GM06990 (cell line): ENCODE data around the gene DGKI.

Experiments used
- DNase-seq: peaks from one replicate; pipeline ENCODE4 v3.0.0-alpha.2; 2011; ENCODE audit not compliant: insufficient read length; ENCODE audit errors: extremely low read depth
- H3K27me3 ChIP-seq: replicated peaks from 2 replicates; pipeline ENCODE4 v1.6.0; 2011; ENCODE audit warnings: low read length; ENCODE audit not compliant: control insufficient read depth, insufficient read depth
- H3K36me3 ChIP-seq: 2 replicates; pipeline ENCODE4 v1.5.1; 2011; ENCODE audit warnings: low read length; ENCODE audit not compliant: control insufficient read depth, insufficient read depth
- H3K4me3 ChIP-seq: replicated peaks from 2 replicates; pipeline ENCODE4 v1.5.1; 2011; ENCODE audit warnings: low read depth, mild to moderate bottlenecking, control low read depth, low read length
- CTCF ChIP-seq: IDR thresholded peaks from 2 replicates; pipeline ENCODE4 v1.5.1; 2011; ENCODE audit warnings: low read length, control low read depth, mild to moderate bottlenecking, inconsistent platforms; ENCODE audit not compliant: insufficient read depth, poor library complexity, severe bottlenecking

Gene DGKI

GRCh38 chr7:137513091-137513490 is 333.7 kb downstream of the DGKI start:
- H3K36me3 ChIP-seq = no peaks in the 10 kb centered on the region
- TF ChIP-seq CTCF = no peak
- DNase-seq = no peak
- no peak overlapping the region for H3K4me3 ChIP-seq
- no peaks in the 10 kb centered on the region for H3K27me3 ChIP-seq

- H3K27me3 ChIP-seq = no peaks in the 10 kb centered on the region
- no peaks in the 10 kb centered on the region for H3K36me3 ChIP-seq
- DNase-seq = no peak
- H3K4me3 ChIP-seq = no peak overlapping the region
- TF ChIP-seq CTCF = no peak
Observed at GRCh38 chr7:137507096-137507495, 339.7 kb downstream of the DGKI start.

GRCh38 chr7:137506031-137506430 is 340.7 kb downstream of the DGKI start:
- no peak for DNase-seq
- TF ChIP-seq CTCF = no peak

GRCh38 chr7:137501562-137501961 is 345.2 kb downstream of the DGKI start:
- no peak for TF ChIP-seq CTCF
- H3K4me3 ChIP-seq = no peak overlapping the region

More at GRCh38 chr7:137506031-137506430, 340.7 kb downstream of the DGKI start:
- Histone ChIP-seq H3K27me3 (no peaks in the 10 kb centered on the region), H3K36me3 (no peaks in the 10 kb centered on the region), H3K4me3 (no peak overlapping the region)

GRCh38 chr7:137492889-137493288 is 353.9 kb downstream of the DGKI start:
- H3K27me3 ChIP-seq = no peaks in the 10 kb centered on the region
- no peaks in the 10 kb centered on the region for H3K36me3 ChIP-seq
- TF ChIP-seq CTCF = no peak
- H3K4me3 ChIP-seq = no peak overlapping the region
- no peak for DNase-seq

More at GRCh38 chr7:137501562-137501961, 345.2 kb downstream of the DGKI start:
- no peaks in the 10 kb centered on the region for H3K27me3 ChIP-seq
- H3K36me3 ChIP-seq = no peaks in the 10 kb centered on the region
- no peak for DNase-seq

- DNase-seq = no peak
- no peak for TF ChIP-seq CTCF
- H3K27me3 ChIP-seq = no peaks in the 10 kb centered on the region
- H3K4me3 ChIP-seq = no peak overlapping the region
- H3K36me3 ChIP-seq = no peaks in the 10 kb centered on the region
Observed at GRCh38 chr7:137489880-137490279, 356.9 kb downstream of the DGKI start.
